Measurements from ENCODE around the gene WDR19. TPM values are rescaled to one million over a fixed set of nuclear protein-coding genes. Genes with fewer than 3 reads are reported as not detected.
A peak's percentile ranks its signal among the peaks of the same experiment; 100 is the strongest.
"Not testable (repeated sequence)": the region's sequence is repeated elsewhere in the genome, so short reads cannot be mapped to it uniquely, and the experiment has no call there.

WDR19 gene
- polyA plus RNA-seq = 10 to 100 TPM in 1 of 3 donors, 1 to 10 TPM in 2; 2.7 to 11.8 (median 4.3) TPM

GRCh38 chr4:39181905-39182638 lies at the start of gene WDR19:
TSS of gene WDR19 (plus strand) at chr4:39182529. CDS start at chr4:39182558, 29 bp downstream.
- Mint-ChIP-seq H3K36me3 (no peaks in the 10 kb centered on the region), H3K4me1 (no peaks in the 10 kb centered on the region), H3K4me3 (no peak within 1 kb of the TSS)

GRCh38 chr4:39133623-39134022 lies 48.7 kb upstream of the WDR19 start:
- H3K36me3 Mint-ChIP-seq = peaks cover 0 to 4% (median 0%) of the 10 kb centered on the region in 3 donors
- H3K4me1 Mint-ChIP-seq = peaks cover 4 to 6% of the 10 kb centered on the region in 2 donors
- no peaks in the 10 kb centered on the region for H3K9me3 Mint-ChIP-seq
- no peak for DNase-seq
- peaks cover 0 to 6% (median 0%) of the 10 kb centered on the region in 3 donors for H3K27me3 Mint-ChIP-seq (ENCODE audit: low read depth in 3 of 3)
- H3K4me3 Mint-ChIP-seq = no peak overlapping the region
- H3K27ac Mint-ChIP-seq = peak overlapping the region in 1 of 6 donors; percentile 64

More at GRCh38 chr4:39181905-39182638, at the start of gene WDR19:
- H3K9me3 Mint-ChIP-seq = no peaks in the 10 kb centered on the region
- peaks cover 0 to 5% (median 0%) of the 10 kb centered on the region in 3 donors for H3K27me3 Mint-ChIP-seq (ENCODE audit: low read depth in 3 of 3)
- peak within 1 kb of the TSS in 3 of 6 donors; percentile 24 to 40 (median 38) for H3K27ac Mint-ChIP-seq
- DNase-seq = peak; percentile 98

GRCh38 chr4:39134683-39135306 lies 47.5 kb upstream of the WDR19 start:
- Mint-ChIP-seq H3K4me3 (no peak overlapping the region), H3K27ac (no peak overlapping the region), H3K9me3 (no peaks in the 10 kb centered on the region), H3K27me3 (ENCODE audit: low read depth in 3 of 3) (peaks cover 0 to 6% (median 0%) of the 10 kb centered on the region in 3 donors), H3K36me3 (peaks cover 0 to 2% (median 0%) of the 10 kb centered on the region in 3 donors), H3K4me1 (peaks cover 4 to 6% of the 10 kb centered on the region in 2 donors)
- no peak for DNase-seq

DNA sequence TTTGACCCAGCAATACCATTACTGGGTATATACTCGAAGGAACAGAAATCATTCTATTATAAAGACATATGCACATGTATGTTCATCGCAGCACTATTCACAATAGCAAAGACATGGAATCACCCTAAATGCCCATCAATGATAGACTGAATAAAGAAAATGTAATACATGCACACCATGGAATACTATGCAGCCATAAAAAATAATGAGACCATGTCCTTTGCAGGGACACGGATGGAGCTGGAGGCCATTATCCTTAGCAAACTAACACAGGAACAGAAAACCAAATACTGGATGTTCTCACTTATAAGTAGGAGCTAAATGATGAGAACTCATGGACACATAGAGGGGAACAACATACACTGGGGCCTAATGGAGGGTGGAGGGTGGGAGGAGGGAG lies 44.1 kb upstream of the WDR19 start:
- DNase-seq; H3K36me3 Mint-ChIP-seq; H3K27ac Mint-ChIP-seq; H3K27me3 Mint-ChIP-seq (ENCODE audit: low read depth in 3 of 3); H3K9me3 Mint-ChIP-seq; H3K4me3 Mint-ChIP-seq; H3K4me1 Mint-ChIP-seq: not testable (repeated sequence)

GRCh38 chr4:39146211-39146610 lies 36.1 kb upstream of the WDR19 start:
- Mint-ChIP-seq H3K9me3 (no peaks in the 10 kb centered on the region), H3K4me3 (no peak overlapping the region), H3K36me3 (no peaks in the 10 kb centered on the region), H3K4me1 (no peaks in the 10 kb centered on the region), H3K27ac (no peak overlapping the region), H3K27me3 (ENCODE audit: low read depth in 3 of 3) (no peaks in the 10 kb centered on the region)
- DNase-seq = no peak

DNA sequence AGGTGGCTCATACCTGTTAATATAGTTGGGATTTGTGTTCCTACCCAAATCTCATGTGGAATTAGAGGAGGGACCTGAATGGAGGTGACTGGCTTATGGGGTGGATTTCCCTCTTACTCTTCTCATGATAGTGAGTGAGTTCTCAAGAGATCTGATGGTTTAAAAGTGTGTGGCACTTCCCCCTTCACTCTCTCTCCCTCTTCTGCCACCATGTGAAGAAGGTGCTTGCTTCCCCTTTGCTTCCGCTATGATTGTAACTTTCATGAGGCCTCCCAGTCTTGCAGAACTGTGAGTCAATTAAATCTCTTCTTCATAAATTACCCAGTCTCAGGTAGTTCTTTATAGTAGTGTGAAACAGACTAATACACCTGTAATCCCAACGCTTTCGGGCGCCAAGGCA lies 28.3 kb upstream of the WDR19 start:
- no peak for DNase-seq
- Mint-ChIP-seq H3K9me3 (no peaks in the 10 kb centered on the region), H3K4me3 (no peak overlapping the region), H3K27ac (no peak overlapping the region), H3K27me3 (ENCODE audit: low read depth in 3 of 3) (no peaks in the 10 kb centered on the region), H3K36me3 (no peaks in the 10 kb centered on the region), H3K4me1 (no peaks in the 10 kb centered on the region)

DNA sequence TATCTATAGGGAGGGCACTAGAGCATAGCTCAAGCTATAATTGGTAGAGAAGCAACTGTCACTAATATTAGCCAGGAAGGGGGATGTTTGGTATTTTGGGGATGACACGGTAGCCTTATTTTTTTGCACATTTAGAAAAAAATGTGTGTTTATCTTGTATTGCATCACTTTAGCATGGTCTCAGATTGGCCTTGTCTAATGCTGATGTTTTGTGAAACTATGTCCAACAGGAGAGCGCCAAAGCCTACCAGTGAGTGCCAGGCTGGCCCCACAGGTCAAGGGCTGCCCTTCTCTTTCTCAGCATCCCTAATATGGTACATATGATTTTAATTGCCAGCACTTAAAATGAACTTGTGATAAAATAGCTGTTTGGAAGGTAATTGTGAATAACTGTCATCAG lies 24.8 kb upstream of the WDR19 start:
- H3K9me3 Mint-ChIP-seq = no peaks in the 10 kb centered on the region
- H3K27me3 Mint-ChIP-seq (ENCODE audit: low read depth in 3 of 3) = peaks cover 0 to 4% (median 3%) of the 10 kb centered on the region in 3 donors
- no peak overlapping the region for H3K4me3 Mint-ChIP-seq
- no peak for DNase-seq
- H3K27ac Mint-ChIP-seq = no peak overlapping the region
- H3K4me1 Mint-ChIP-seq = no peaks in the 10 kb centered on the region
- H3K36me3 Mint-ChIP-seq = no peaks in the 10 kb centered on the region

GRCh38 chr4:39166177-39166576 lies 16.2 kb upstream of the WDR19 start:
- no peak for DNase-seq
- no peak overlapping the region for H3K4me3 Mint-ChIP-seq
- peaks cover 0 to 3% (median 0%) of the 10 kb centered on the region in 6 donors for H3K9me3 Mint-ChIP-seq
- peaks cover 0 to 3% (median 0%) of the 10 kb centered on the region in 3 donors for H3K36me3 Mint-ChIP-seq
- peaks cover 0 to 6% (median 4%) of the 10 kb centered on the region in 3 donors for H3K27me3 Mint-ChIP-seq (ENCODE audit: low read depth in 3 of 3)
- H3K4me1 Mint-ChIP-seq = no peaks in the 10 kb centered on the region
- no peak overlapping the region for H3K27ac Mint-ChIP-seq

- DNase-seq = no peak
- Mint-ChIP-seq H3K36me3 (peaks cover 0 to 3% (median 0%) of the 10 kb centered on the region in 3 donors), H3K4me1 (no peaks in the 10 kb centered on the region), H3K27me3 (ENCODE audit: low read depth in 3 of 3) (peaks cover 0 to 6% (median 4%) of the 10 kb centered on the region in 3 donors), H3K27ac (no peak overlapping the region), H3K9me3 (peaks cover 0 to 3% (median 0%) of the 10 kb centered on the region in 6 donors), H3K4me3 (no peak overlapping the region)
Measured at GRCh38 chr4:39166669-39167068, 15.7 kb upstream of the WDR19 start.

GRCh38 chr4:39169426-39169825 lies 12.9 kb upstream of the WDR19 start:
- Mint-ChIP-seq H3K27me3 (ENCODE audit: low read depth in 3 of 3) (peaks cover 0 to 4% (median 3%) of the 10 kb centered on the region in 3 donors), H3K27ac (no peak overlapping the region), H3K9me3 (peaks cover 0 to 3% (median 0%) of the 10 kb centered on the region in 6 donors), H3K36me3 (peaks cover 0 to 3% (median 0%) of the 10 kb centered on the region in 3 donors), H3K4me1 (no peaks in the 10 kb centered on the region), H3K4me3 (no peak overlapping the region)
- DNase-seq = no peak

- peaks cover 0 to 3% (median 0%) of the 10 kb centered on the region in 3 donors for H3K36me3 Mint-ChIP-seq
- peaks cover 0 to 3% (median 0%) of the 10 kb centered on the region in 6 donors for H3K9me3 Mint-ChIP-seq
- H3K4me3 Mint-ChIP-seq = no peak overlapping the region
- no peak overlapping the region for H3K27ac Mint-ChIP-seq
- peaks cover 0 to 11% (median 4%) of the 10 kb centered on the region in 3 donors for H3K27me3 Mint-ChIP-seq (ENCODE audit: low read depth in 3 of 3)
- H3K4me1 Mint-ChIP-seq = no peaks in the 10 kb centered on the region
- DNase-seq = no peak
Measured at GRCh38 chr4:39170301-39170700, 12.0 kb upstream of the WDR19 start.

- H3K27ac Mint-ChIP-seq = no peak overlapping the region
- H3K36me3 Mint-ChIP-seq = no peaks in the 10 kb centered on the region
- no peaks in the 10 kb centered on the region for H3K4me1 Mint-ChIP-seq
- no peak for DNase-seq
- no peak overlapping the region for H3K4me3 Mint-ChIP-seq
- no peaks in the 10 kb centered on the region for H3K9me3 Mint-ChIP-seq
- H3K27me3 Mint-ChIP-seq (ENCODE audit: low read depth in 3 of 3) = peaks cover 0 to 13% (median 7%) of the 10 kb centered on the region in 3 donors
Measured at GRCh38 chr4:39178706-39179105, 3.6 kb upstream of the WDR19 start.

DNA sequence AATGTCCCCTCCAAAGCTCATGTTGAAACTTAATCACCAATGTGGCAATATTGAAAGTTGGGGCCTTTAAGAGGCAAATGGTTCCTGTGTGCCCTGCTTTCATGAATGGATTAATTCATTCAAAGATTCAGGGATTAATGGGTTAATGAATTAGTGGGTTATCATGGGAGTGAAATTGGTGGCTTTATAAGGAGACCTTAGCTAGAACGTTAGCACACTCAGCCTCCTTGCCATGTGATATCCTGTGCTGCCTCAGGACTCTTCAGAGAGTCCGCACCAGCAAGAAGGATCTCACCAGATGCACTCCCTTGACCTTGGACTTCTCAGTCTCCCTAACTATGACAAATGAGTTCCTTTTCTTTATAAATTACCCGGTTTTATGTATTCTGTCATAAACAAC lies 2.6 kb upstream of the WDR19 start:
- no peak for DNase-seq
- Mint-ChIP-seq H3K4me3 (no peak overlapping the region), H3K4me1 (no peaks in the 10 kb centered on the region), H3K27ac (no peak overlapping the region), H3K36me3 (no peaks in the 10 kb centered on the region), H3K27me3 (ENCODE audit: low read depth in 3 of 3) (peaks cover 0 to 8% (median 7%) of the 10 kb centered on the region in 3 donors), H3K9me3 (no peaks in the 10 kb centered on the region)

DNA sequence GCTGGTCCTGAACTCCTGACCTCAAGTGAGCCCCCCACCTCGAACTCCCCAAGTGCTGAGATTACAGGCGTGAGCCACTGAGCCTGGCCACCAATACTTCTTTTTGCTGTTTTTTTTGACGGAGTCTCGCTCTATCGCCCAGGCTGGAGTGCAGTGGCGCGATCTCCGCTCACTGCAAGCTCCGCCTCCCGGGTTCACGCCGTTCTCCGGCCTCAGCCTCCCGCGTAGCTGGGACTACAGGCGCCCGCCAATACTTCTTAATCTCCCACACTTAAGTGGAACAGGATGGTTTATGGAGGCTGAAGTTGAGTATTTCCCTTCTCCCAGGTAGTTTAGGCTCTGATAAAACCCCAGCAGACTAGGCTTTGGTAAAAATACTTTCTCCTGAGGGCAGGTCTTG lies 1.7 kb upstream of the WDR19 start:
- DNase-seq; H3K9me3 Mint-ChIP-seq; H3K27me3 Mint-ChIP-seq (ENCODE audit: low read depth in 3 of 3); H3K4me1 Mint-ChIP-seq; H3K27ac Mint-ChIP-seq; H3K36me3 Mint-ChIP-seq: not testable (repeated sequence)
- H3K4me3 Mint-ChIP-seq = peak overlapping the region in 1 of 5 donors; percentile 15
